GM08714 (cell line): ENCODE data around the gene CNIH1.
"Not testable (repeated sequence)": the region's sequence is repeated elsewhere in the genome, so short reads cannot be mapped to it uniquely, and the experiment has no call there.

ENCODE experiments used
- H3K4me3 ChIP-seq: fragments of 200-500 bp; sonication (Bioruptor generic); 2 replicates; pipeline ENCODE4 v1.5.1; 2014; ENCODE audit warnings: mild to moderate bottlenecking, low read length, inconsistent platforms
- ZNF274 ChIP-seq: IDR thresholded peaks from 2 replicates; pipeline ENCODE4 v1.6.1; 2012; ENCODE audit warnings: mild to moderate bottlenecking, low read depth, low read length

CNIH1 gene

GRCh38 chr14:54392131-54392859 lies 48.9 kb downstream of the CNIH1 start:
- TF ChIP-seq ZNF274 = no peak
- no peak overlapping the region for H3K4me3 ChIP-seq

GRCh38 chr14:54387328-54387727 lies 53.8 kb downstream of the CNIH1 start:
- no peak overlapping the region for H3K4me3 ChIP-seq
- no peak for TF ChIP-seq ZNF274

GRCh38 chr14:54385556-54385955 lies 55.6 kb downstream of the CNIH1 start:
- H3K4me3 ChIP-seq = no peak overlapping the region
- no peak for TF ChIP-seq ZNF274

DNA sequence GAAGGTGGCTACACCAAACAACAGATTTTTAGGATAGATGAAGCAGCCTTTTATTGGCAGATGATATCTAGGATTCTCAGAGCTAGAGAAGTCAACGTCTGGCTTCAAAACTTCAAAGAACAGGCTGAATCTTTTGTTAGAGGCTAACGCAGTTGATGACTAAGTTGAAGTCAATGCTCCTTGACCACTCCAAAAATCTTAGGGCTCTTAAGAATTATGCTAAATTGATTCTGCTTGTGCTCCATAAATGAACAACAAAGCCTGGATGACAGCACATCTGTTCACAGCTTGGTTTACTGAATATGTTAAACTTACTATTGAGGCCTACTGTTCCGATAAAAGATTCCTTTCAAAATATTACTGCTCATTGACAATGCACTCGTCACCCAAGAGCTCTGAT lies 57.3 kb downstream of the CNIH1 start:
- TF ChIP-seq ZNF274 = no peak
- no peak overlapping the region for H3K4me3 ChIP-seq

DNA sequence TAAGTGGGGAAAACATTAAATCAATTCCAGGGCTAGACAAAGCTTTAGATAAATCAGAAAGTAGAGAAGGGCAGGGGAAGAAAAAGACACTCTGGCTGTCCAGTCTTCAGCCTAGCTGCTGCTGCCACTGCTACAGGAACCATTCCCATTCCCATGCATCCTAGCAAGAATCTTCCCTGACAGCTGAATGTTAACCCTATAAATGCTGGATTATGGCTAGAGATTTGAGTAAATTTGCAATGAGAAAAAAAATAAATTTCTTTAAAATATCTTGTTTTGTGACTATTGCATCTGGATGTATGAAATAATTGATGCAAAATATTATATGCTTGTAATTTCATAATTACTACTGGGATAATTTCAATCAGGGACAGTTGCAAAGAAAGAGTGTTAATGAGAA lies 59.4 kb downstream of the CNIH1 start:
- TF ChIP-seq ZNF274 = no peak
- no peak overlapping the region for H3K4me3 ChIP-seq

DNA sequence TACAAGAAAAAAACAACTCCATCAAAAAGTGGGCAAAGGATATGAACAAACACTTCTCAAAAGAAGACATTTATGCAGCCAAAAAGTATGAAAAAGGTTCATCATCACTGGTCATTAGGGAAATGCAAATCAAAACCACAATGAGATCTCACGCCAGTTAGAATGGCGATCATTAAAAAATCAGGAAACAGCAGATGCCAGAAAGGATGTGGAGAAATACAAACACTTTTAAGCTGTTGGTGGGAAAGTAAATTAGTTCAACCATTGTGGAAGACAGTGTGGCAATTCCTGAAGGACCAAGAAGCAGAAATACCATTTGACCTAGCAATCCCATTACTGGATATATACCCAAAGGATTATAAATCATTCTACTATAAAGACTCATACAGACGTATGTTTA lies 60.6 kb downstream of the CNIH1 start:
- not testable (repeated sequence) for H3K4me3 ChIP-seq

GRCh38 chr14:54378893-54379292 lies 62.3 kb downstream of the CNIH1 start:
- H3K4me3 ChIP-seq = not testable (repeated sequence)

GRCh38 chr14:54377501-54377900 lies 63.7 kb downstream of the CNIH1 start:
- TF ChIP-seq ZNF274 = no peak
- H3K4me3 ChIP-seq = no peak overlapping the region

DNA sequence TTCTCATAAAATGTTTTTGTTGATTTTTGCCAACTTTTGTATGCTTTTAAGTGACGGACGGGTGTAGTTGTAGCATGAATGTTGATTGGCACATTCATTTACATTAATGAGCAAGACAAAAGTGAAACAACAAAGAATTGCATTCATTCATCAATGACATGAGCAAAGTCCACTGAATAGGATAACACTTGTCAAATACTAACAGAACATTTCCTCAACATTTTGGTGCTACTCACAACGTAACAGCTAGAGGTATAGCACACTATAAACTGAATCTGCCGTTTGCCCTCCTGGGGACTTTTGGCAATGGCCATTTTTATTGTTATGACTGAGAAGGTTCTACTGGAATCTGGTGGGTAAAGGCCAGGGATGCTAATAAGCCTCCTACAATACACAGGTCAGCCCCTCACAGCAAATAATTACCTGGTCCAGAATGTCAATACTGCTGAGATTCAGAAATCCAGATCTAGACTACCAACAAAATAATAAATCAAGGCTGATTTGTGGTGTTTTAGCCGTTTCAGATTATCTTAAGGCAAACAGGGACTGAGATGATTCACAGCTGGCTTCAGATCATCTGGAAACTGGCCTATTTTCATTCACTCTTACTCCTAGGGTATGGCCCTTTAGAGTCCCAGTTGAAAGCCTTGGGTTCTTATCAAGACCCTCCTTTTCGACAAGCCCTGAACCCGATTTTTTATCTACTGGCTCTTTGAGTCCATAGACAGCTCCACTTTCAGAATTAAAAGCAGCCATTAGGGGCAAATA lies 66.9 kb downstream of the CNIH1 start:
- TF ChIP-seq ZNF274 = no peak

More for the DNA sequence above, 66.9 kb downstream of the CNIH1 start:
- H3K4me3 ChIP-seq = no peak overlapping the region
